Nephron (organoid): Measurements from ENCODE around the gene FAM120B.
A peak's percentile ranks its signal among the peaks of the same experiment; 100 is the strongest.
"Not testable (repeated sequence)": the region's sequence is repeated elsewhere in the genome, so short reads cannot be mapped to it uniquely, and the experiment has no call there.

Source experiments
- H3K27ac Mint-ChIP-seq, 3 experiments: 2 replicates each; pipeline ENCODE4 v1.8.0; 2020; ENCODE audit warnings: mixed read lengths in 3 of 3, mild to moderate bottlenecking in 2 of 3, moderate library complexity in 1 of 3
- H3K27me3 Mint-ChIP-seq: 2 replicates; pipeline ENCODE4 v1.8.0; 2021; ENCODE audit warnings: low read depth, mild to moderate bottlenecking, moderate library complexity, mixed read lengths
- H3K36me3 Mint-ChIP-seq: 2 replicates; pipeline ENCODE4 v1.8.0; 2020; ENCODE audit warnings: low read depth, mixed read lengths
- H3K4me1 Mint-ChIP-seq: 2 replicates; pipeline ENCODE4 v1.8.0; 2020; ENCODE audit warnings: mixed read lengths
- H3K4me3 Mint-ChIP-seq, 3 experiments: 2 replicates each; pipeline ENCODE4 v1.8.0; 2020; ENCODE audit warnings: mild to moderate bottlenecking in 3 of 3, mixed read lengths in 3 of 3, moderate library complexity in 2 of 3
- H3K9me3 Mint-ChIP-seq: 2 replicates; pipeline ENCODE4 v1.8.0; 2020; ENCODE audit warnings: mixed read lengths
- TF ChIP-seq, protein P1 (sequence below), 3 experiments: fragments of 200-600 bp; sonication (generic); IDR thresholded peaks; one replicate each; pipeline ENCODE4 v1.5.0; 2021; ENCODE audit warnings: antibody characterized with exemption in 3 of 3; ENCODE audit not compliant: unreplicated experiment in 3 of 3

FAM120B gene

DNA sequence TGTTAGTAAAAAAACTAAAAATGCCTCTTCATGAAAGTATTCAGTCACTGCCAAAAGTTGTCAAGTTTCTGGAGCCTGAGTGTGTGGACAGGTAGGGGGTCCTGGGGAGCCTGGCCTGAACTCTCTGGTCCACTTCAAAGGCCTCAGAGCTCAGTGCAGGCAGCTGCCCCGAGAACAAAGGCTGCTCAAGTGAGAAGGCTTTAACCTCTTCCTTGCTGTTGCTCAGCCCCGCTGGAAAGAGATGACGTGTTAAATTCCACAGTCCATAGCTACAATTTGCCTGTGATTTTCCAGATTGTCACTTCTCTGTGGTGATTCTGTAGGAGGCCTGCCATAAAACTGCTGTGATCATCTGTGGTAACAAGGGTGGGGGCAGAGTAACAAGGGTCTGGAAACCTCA, 96.9 kb downstream of the FAM120B start:
- H3K27ac Mint-ChIP-seq, result peak overlapping the region in 2 of 3 experiments; percentile 30 to 72
- TF ChIP-seq, protein P1, sequence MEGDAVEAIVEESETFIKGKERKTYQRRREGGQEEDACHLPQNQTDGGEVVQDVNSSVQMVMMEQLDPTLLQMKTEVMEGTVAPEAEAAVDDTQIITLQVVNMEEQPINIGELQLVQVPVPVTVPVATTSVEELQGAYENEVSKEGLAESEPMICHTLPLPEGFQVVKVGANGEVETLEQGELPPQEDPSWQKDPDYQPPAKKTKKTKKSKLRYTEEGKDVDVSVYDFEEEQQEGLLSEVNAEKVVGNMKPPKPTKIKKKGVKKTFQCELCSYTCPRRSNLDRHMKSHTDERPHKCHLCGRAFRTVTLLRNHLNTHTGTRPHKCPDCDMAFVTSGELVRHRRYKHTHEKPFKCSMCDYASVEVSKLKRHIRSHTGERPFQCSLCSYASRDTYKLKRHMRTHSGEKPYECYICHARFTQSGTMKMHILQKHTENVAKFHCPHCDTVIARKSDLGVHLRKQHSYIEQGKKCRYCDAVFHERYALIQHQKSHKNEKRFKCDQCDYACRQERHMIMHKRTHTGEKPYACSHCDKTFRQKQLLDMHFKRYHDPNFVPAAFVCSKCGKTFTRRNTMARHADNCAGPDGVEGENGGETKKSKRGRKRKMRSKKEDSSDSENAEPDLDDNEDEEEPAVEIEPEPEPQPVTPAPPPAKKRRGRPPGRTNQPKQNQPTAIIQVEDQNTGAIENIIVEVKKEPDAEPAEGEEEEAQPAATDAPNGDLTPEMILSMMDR (IDR thresholded peaks at IDR 0.05; ENCODE audit: unreplicated experiment in 3 of 3), result no peak
- H3K27me3 Mint-ChIP-seq, result no peaks in the 10 kb centered on the region
- no peak overlapping the region for H3K4me3 Mint-ChIP-seq
- H3K9me3 Mint-ChIP-seq, result no peaks in the 10 kb centered on the region
- peaks cover 50% of the 10 kb centered on the region for H3K36me3 Mint-ChIP-seq
- H3K4me1 Mint-ChIP-seq, result peaks cover 14% of the 10 kb centered on the region

DNA sequence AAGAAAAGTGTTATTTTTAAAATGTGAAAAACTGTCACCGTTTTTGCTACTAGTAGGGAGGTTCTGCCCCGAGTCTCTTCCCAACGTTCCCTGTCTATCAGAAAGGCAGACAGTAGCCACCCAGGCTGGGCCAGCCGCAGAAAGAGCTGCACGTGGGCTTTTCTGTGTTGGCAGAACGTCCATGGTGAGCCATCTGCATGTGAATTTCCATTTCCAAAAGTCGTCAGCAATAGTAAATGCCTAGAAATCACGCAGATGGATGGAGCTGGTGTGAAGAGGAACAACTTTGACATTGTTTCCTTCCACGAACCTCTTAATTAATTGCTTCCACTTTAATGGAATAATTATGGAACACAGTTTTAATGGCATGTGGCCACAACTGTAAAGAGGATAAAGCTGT, 97.5 kb downstream of the FAM120B start:
- no peaks in the 10 kb centered on the region for H3K9me3 Mint-ChIP-seq
- H3K36me3 Mint-ChIP-seq, result peaks cover 52% of the 10 kb centered on the region
- no peaks in the 10 kb centered on the region for H3K27me3 Mint-ChIP-seq
- H3K4me3 Mint-ChIP-seq, result no peak overlapping the region
- TF ChIP-seq, protein P1 (IDR thresholded peaks at IDR 0.05; ENCODE audit: unreplicated experiment in 3 of 3), result no peak
- no peak overlapping the region for H3K27ac Mint-ChIP-seq
- H3K4me1 Mint-ChIP-seq, result peaks cover 14% of the 10 kb centered on the region

DNA sequence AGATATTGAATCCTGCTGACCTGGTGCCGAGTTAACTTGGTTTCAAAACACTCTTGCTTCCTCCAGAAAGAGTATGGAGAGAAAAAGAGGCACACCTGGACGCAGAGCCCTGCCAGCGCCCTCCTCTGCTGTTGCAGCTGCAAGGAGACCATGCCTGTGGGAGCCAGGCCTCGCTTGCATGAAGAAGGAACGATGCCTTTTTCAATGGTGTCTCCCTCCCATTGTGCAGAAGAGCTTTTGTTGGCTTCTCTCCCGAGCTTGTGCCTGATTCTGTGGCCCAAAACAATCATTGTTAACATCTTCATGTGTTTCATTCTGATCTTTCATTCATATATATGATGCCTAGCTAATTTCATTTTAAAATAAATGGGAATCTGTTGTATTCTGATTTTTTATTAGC, 98.1 kb downstream of the FAM120B start:
- H3K4me1 Mint-ChIP-seq, result peaks cover 14% of the 10 kb centered on the region
- TF ChIP-seq, protein P1 (IDR thresholded peaks at IDR 0.05; ENCODE audit: unreplicated experiment in 3 of 3), result no peak
- no peak overlapping the region for H3K4me3 Mint-ChIP-seq
- no peaks in the 10 kb centered on the region for H3K27me3 Mint-ChIP-seq
- H3K9me3 Mint-ChIP-seq, result no peaks in the 10 kb centered on the region
- H3K27ac Mint-ChIP-seq, result no peak overlapping the region
- H3K36me3 Mint-ChIP-seq, result peaks cover 52% of the 10 kb centered on the region

DNA sequence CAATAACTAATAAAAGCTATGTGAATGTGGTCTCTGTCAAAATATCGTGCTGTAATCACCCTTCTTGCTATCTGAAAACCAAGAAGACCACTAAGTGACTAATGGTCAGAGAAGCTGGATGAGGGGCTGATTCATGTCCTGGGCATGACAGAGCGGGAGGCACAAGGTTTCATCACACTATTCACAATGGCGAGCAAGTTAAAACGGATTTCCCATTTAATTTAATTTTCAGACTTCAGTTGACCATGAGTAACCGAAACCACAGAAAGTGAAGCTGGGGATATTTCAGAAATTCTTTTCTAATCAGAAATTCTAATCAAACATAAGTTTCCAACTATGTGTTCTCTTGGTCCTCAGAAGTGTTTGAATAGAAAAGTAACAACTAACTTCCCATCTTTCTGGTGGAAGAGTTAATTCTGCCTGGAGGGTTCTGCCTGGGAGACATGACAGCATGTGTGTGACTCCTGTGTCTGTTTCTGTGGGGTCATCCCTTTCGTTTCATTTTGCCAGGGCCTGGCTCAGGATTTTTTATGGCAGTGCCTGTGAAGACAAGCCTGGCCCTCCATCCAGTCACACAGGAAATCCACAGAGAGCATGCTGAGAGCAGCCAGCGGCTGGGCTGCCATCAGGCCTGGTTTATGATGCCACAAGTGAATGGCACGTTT, 98.9 kb downstream of the FAM120B start:
- peaks cover 4% of the 10 kb centered on the region for H3K9me3 Mint-ChIP-seq
- no peak overlapping the region for H3K27ac Mint-ChIP-seq
- no peaks in the 10 kb centered on the region for H3K27me3 Mint-ChIP-seq
- no peak overlapping the region for H3K4me3 Mint-ChIP-seq
- peaks cover 14% of the 10 kb centered on the region for H3K4me1 Mint-ChIP-seq
- peaks cover 51% of the 10 kb centered on the region for H3K36me3 Mint-ChIP-seq
- TF ChIP-seq, protein P1 (IDR thresholded peaks at IDR 0.05; ENCODE audit: unreplicated experiment in 3 of 3), result no peak

DNA sequence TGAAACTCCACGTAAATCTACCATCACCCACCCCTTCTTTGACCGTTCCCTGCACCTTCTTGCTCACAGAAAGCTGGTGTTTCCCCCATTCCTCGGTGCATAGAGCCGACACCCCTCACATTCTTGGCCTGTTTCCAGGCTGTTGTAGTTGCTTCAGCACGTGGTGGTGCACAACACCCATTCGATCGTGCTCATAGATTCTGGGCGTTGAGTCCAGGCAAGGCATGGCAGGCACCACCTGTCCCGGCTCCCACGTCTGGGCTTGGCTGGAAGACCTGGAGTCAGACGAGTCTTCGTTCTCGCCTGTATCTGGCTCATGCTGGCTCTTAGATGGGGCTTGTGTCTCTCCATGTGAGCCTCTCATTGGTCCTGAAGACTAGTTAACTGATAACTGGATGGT, 100.6 kb downstream of the FAM120B start:
- Mint-ChIP-seq H3K36me3 (peaks cover 51% of the 10 kb centered on the region), H3K9me3 (peaks cover 15% of the 10 kb centered on the region), H3K4me3 (no peak overlapping the region), H3K27ac (no peak overlapping the region), H3K27me3 (no peaks in the 10 kb centered on the region), H3K4me1 (peaks cover 14% of the 10 kb centered on the region)
- TF ChIP-seq, protein P1 (IDR thresholded peaks at IDR 0.05; ENCODE audit: unreplicated experiment in 3 of 3), result no peak

DNA sequence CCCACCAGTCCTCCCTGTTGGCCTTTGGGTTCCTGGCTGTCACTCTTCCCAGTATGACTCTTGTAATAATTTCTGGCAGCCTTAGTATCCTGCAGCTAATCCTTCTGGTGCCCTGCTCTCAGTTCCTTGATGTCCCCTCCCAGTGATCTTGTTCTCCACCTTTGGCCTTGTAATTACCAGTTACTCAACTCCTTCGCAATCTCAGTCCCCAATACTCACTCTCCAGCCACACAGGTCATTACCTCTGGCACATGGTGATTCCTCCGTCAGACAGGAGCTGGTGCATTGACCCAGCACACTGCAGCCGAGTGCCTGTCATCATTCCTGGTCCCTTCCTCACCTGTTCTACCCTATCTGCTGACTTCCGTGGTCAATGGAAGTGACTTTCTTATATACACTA, 101.4 kb downstream of the FAM120B start:
- Mint-ChIP-seq H3K4me3 (no peak overlapping the region), H3K9me3 (peaks cover 19% of the 10 kb centered on the region), H3K36me3 (peaks cover 48% of the 10 kb centered on the region), H3K27ac (no peak overlapping the region), H3K4me1 (peaks cover 9% of the 10 kb centered on the region), H3K27me3 (no peaks in the 10 kb centered on the region)
- TF ChIP-seq, protein P1 (IDR thresholded peaks at IDR 0.05; ENCODE audit: unreplicated experiment in 3 of 3), result no peak

DNA sequence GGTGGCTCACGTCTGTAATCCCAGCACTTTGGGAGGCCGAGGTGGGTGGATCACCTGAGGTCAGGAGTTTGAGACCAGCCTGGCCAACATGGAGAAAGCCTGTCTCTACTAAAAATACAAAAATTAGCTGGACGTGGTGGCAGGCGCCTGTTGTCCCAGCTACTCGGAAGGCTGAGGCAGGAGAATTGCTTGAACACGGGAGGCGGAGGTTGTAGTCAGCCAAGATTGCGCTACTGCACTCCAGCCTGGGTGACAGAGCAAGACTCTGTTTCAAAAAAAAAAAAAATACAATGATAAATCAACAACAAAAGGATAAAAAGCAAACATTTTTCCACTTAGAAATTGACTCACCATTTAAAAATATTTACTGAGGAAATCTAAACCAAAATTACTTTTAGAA, 103.2 kb downstream of the FAM120B start:
- not testable (repeated sequence) for H3K4me3 Mint-ChIP-seq

More for the DNA sequence above, 103.2 kb downstream of the FAM120B start:
- Mint-ChIP-seq H3K9me3 (peaks cover 28% of the 10 kb centered on the region), H3K36me3 (peaks cover 48% of the 10 kb centered on the region)
- H3K4me1 Mint-ChIP-seq, H3K27me3 Mint-ChIP-seq, H3K27ac Mint-ChIP-seq: not testable (repeated sequence)
